Sigmoid colon (tissue), 7 donors: ENCODE data around the gene PFDN4. TPM values are rescaled to one million over a fixed set of nuclear protein-coding genes. Genes with fewer than 3 reads are reported as not detected.
"Not testable (repeated sequence)": the region's sequence is repeated elsewhere in the genome, so short reads cannot be mapped to it uniquely, and the experiment has no call there.

Experiments
- DNase-seq: peaks from one replicate; pipeline ENCODE4 v3.0.0-alpha.2; 2019
- H3K27ac ChIP-seq, 4 donors: fragments of 200-600 bp; sonication (generic); one replicate each; pipeline ENCODE4 v1.5.1; 2016 to 2019; ENCODE audit warnings: mild to moderate bottlenecking in 1 of 4
- H3K27me3 ChIP-seq, 3 donors: fragments of 200-600 bp; sonication (generic); one replicate each; pipeline ENCODE4 v1.5.1; 2019; ENCODE audit warnings: mild to moderate bottlenecking in 1 of 3
- H3K36me3 ChIP-seq, 4 donors: fragments of 200-600 bp; sonication (generic); one replicate each; pipeline ENCODE4 v1.5.1; 2016 to 2019
- H3K4me1 ChIP-seq, 4 donors: fragments of 200-600 bp; sonication (generic); one replicate each; pipeline ENCODE4 v1.5.1; 2017 to 2019
- H3K4me3 ChIP-seq, 4 donors: fragments of 200-600 bp; sonication (generic); one replicate each; pipeline ENCODE4 v1.5.1; 2017 to 2019; ENCODE audit warnings: mild to moderate bottlenecking in 2 of 4, moderate library complexity in 1 of 4
- H3K9me3 ChIP-seq, 4 donors: fragments of 200-600 bp in 3 of 4; sonication (generic) in 3 of 4; one replicate each; pipeline versions ENCODE4 v1.5.1 to v1.6.1; 2013 to 2019
- CTCF ChIP-seq, 4 experiments: fragments of 450-650 bp in 3 of 4; fragments of 200-600 bp in 1 of 4; IDR thresholded peaks; one replicate each; pipeline ENCODE4 v1.5.1; 2016 to 2019; ENCODE audit warnings: antibody characterized with exemption in 4 of 4, mild to moderate bottlenecking in 3 of 4, moderate library complexity in 2 of 4
- EP300 ChIP-seq, 4 donors: sonication (generic); formaldehyde crosslinking; IDR thresholded peaks; one replicate each; pipeline ENCODE4 v1.6.1; 2017; ENCODE audit warnings: antibody characterized with exemption in 4 of 4
- POLR2A ChIP-seq, 2 donors: fragments of 450-650 bp; IDR thresholded peaks; one replicate each; pipeline ENCODE4 v1.6.1; 2016; ENCODE audit warnings: antibody characterized with exemption in 2 of 2, mild to moderate bottlenecking in 2 of 2, moderate library complexity in 2 of 2
- POLR2AphosphoS5 ChIP-seq, 4 donors: sonication (generic); formaldehyde crosslinking; IDR thresholded peaks; one replicate each; pipeline ENCODE4 v1.6.1; 2017; ENCODE audit warnings: antibody characterized with exemption in 4 of 4
- WGBS, 2 donors: extraction: QIAGEN DNeasy Blood & Tissue Kit; methylation state at CpG; one replicate each; pipeline ENCODE4 v1.1.7; 2013; 5-methylcytosine and 5-hydroxymethylcytosine counted together
- intact Hi-C: fragments of 100-400 bp; cut with DNase I; formaldehyde crosslinking; loops from one replicate; pipeline ENCODE4 v1.15.1; 2023
- polyA plus RNA-seq, 3 donors: library from polyadenylated mRNA; stranded (reverse); fragments of 200-250 nt; gene quantifications; one replicate each; pipeline ENCODE4 v1.2.3, GENCODE V29; 2013
- total RNA-seq, 4 donors: library from RNA; depleted of rRNA; stranded (reverse); fragments of >200 nt; gene quantifications; one replicate each; pipeline ENCODE4 v1.1.0, GENCODE V29; 2016
- donor health status: healthy with polysubstance abuse.
- donor health status: Bipolar disorder and iron deficiency.
- donor health status: healthy.

Gene PFDN4
- total and polyA plus RNA-seq, 7 donors: 55.3 to 284 (median 101) TPM

- Histone ChIP-seq H3K4me1 (no peaks in the 10 kb centered on the region), H3K36me3 (no peaks in the 10 kb centered on the region), H3K9me3 (no peaks in the 10 kb centered on the region), H3K27ac (no peak overlapping the region), H3K4me3 (no peak overlapping the region), H3K27me3 (no peaks in the 10 kb centered on the region)
- DNase-seq: no peak
- intact Hi-C loops: no loop called here
- TF ChIP-seq EP300 (IDR thresholded peaks at IDR 0.05): no peak
- no peak for TF ChIP-seq POLR2A (IDR thresholded peaks at IDR 0.05)
- no peak for TF ChIP-seq CTCF (IDR thresholded peaks at IDR 0.05)
- no peak for TF ChIP-seq POLR2AphosphoS5 (IDR thresholded peaks at IDR 0.05)
- 73 to 83% methylated on average over 4 of the region's 4 CpGs for WGBS, 2 donors
Measured at GRCh38 chr20:54263116-54263690, 55.3 kb downstream of the PFDN4 start.

GRCh38 chr20:54265791-54266190 lies 57.9 kb downstream of the PFDN4 start:
- H3K36me3 ChIP-seq, H3K4me1 ChIP-seq, H3K9me3 ChIP-seq, H3K27ac ChIP-seq, H3K27me3 ChIP-seq, intact Hi-C loops, H3K4me3 ChIP-seq, DNase-seq: not testable (repeated sequence)
- 73 to 85% methylated on average over 6 of the region's 6 CpGs for WGBS, 2 donors

- Histone ChIP-seq H3K36me3 (no peaks in the 10 kb centered on the region), H3K4me1 (no peaks in the 10 kb centered on the region), H3K27me3 (no peaks in the 10 kb centered on the region), H3K27ac (no peak overlapping the region), H3K4me3 (no peak overlapping the region), H3K9me3 (no peaks in the 10 kb centered on the region)
- WGBS, 2 donors: 77 to 86% methylated on average over 6 of the region's 6 CpGs
- intact Hi-C loops: no loop called here
- no peak for DNase-seq
- no peak for TF ChIP-seq POLR2A (IDR thresholded peaks at IDR 0.05)
- no peak for TF ChIP-seq POLR2AphosphoS5 (IDR thresholded peaks at IDR 0.05)
- no peak for TF ChIP-seq EP300 (IDR thresholded peaks at IDR 0.05)
- TF ChIP-seq CTCF (IDR thresholded peaks at IDR 0.05): no peak
Measured at GRCh38 chr20:54266844-54267243, 59.0 kb downstream of the PFDN4 start.

- DNase-seq: no peak
- intact Hi-C loops: no loop called here
- H3K27me3 ChIP-seq: no peaks in the 10 kb centered on the region
- TF ChIP-seq CTCF (IDR thresholded peaks at IDR 0.05): no peak
- no peak for TF ChIP-seq POLR2A (IDR thresholded peaks at IDR 0.05)
- TF ChIP-seq POLR2AphosphoS5 (IDR thresholded peaks at IDR 0.05): no peak
- no peak for TF ChIP-seq EP300 (IDR thresholded peaks at IDR 0.05)
- no peaks in the 10 kb centered on the region for H3K36me3 ChIP-seq
- WGBS, 2 donors: 37 to 62% methylated on average over 4 of the region's 4 CpGs
- H3K9me3 ChIP-seq: no peaks in the 10 kb centered on the region
- H3K4me1 ChIP-seq: no peaks in the 10 kb centered on the region
- no peak overlapping the region for H3K27ac ChIP-seq
- H3K4me3 ChIP-seq: no peak overlapping the region
Measured at GRCh38 chr20:54267483-54268003, 59.7 kb downstream of the PFDN4 start.

- Histone ChIP-seq H3K9me3 (no peaks in the 10 kb centered on the region), H3K36me3 (no peaks in the 10 kb centered on the region), H3K27me3 (no peaks in the 10 kb centered on the region), H3K27ac (no peak overlapping the region), H3K4me3 (no peak overlapping the region), H3K4me1 (no peaks in the 10 kb centered on the region)
- 5 to 62% methylated on average over 2 of the region's 2 CpGs for WGBS, 2 donors
- intact Hi-C loops: no loop called here
- no peak for DNase-seq
- TF ChIP-seq POLR2A (IDR thresholded peaks at IDR 0.05): no peak
Measured at GRCh38 chr20:54268941-54269340, 61.1 kb downstream of the PFDN4 start.

Other genes with a start within 250 kb of the PFDN4 start
- gene BCAS1, start 137.5 kb upstream of the PFDN4 start, total RNA-seq: 1 to 10 TPM in 1 of 4 donors, under 1 TPM in 1, not detected in 2; 0.71 to 2.2 TPM
- gene BCAS1, start 137.5 kb upstream of the PFDN4 start, polyA plus RNA-seq: 100 to 1,000 TPM in 2 of 3 donors, 10 to 100 TPM in 1; 35.4 to 198 (median 154) TPM
- gene CYP24A1, start 34.1 kb upstream of the PFDN4 start, total RNA-seq: not detected
- 1 to 10 TPM in 1 of 3 donors, under 1 TPM in 1, not detected in 1; 0.26 to 1.8 TPM for gene CYP24A1, start 34.1 kb upstream of the PFDN4 start, polyA plus RNA-seq